Tibial nerve (tissue), 3 donors: ENCODE measurements around the gene RACK1.

Experiments
- CTCF ChIP-seq, 5 experiments: fragments of 200-600 bp in 3 of 5; fragments of 450-650 bp in 2 of 5; sonication (generic) in 3 of 5; IDR thresholded peaks; one replicate each; pipeline ENCODE4 v1.5.1; 2016 to 2019; ENCODE audit warnings: antibody characterized with exemption in 5 of 5, mild to moderate bottlenecking in 3 of 5, moderate library complexity in 2 of 5
- POLR2A ChIP-seq, 2 donors: fragments of 450-650 bp; IDR thresholded peaks; one replicate each; pipeline ENCODE4 v1.6.1; 2017; ENCODE audit warnings: antibody characterized with exemption in 2 of 2, mild to moderate bottlenecking in 2 of 2, moderate library complexity in 2 of 2

DNA sequence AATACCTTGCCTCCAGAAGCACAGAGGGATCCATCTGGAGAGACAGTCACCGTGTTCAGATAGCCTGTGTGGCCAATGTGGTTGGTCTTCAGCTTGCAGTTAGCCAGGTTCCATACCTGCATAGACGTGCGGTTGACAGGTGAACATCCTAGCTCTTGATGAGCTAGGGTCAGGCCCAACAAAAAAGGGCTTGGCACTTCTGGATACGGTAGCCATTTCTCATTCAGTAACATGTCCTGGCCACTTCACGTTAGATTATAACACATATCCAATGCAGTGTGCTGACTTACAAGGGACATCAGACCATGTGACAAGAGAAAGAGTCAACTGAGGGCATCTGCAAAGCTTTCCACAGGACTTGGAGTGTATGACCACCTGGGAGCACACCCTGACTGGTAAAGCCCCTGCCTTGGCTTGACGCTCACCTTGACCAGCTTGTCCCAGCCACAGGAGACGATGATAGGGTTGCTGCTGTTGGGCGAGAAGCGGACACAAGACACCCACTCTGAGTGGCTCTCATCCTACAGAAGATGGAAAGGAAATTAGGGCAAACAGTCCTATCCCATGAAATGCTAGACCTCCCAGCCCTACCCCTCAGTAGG lies 4.5 kb downstream of the RACK1 start:
- TF ChIP-seq CTCF (IDR thresholded peaks at IDR 0.05) = no peak
- no peak for TF ChIP-seq POLR2A (IDR thresholded peaks at IDR 0.05)
